ENCODE data around the gene LYVE1.
A peak's percentile ranks its signal among the peaks of the same experiment; 100 is the strongest.

The LYVE1 gene

DNA sequence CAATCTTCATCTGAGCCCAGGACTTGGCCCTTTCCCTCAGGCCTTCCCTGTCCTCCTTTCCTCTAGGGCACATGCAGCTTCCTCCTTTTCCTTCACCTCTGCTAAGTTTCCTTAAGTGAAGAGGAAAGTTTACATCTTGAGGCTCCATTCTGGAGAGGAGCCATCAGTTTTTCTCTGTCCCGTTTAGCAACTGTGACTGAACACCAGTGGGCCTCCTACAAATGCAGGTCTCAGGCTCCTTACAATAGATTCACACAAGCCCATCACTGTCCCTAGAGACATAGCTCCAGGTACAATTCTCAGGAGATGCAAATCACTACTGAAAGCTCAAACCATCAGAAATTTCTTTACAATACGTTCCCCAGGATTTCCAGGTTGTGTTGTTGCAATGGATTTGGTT lies 23.3 kb upstream of the LYVE1 start:
- no peaks in the 10 kb centered on the region for H3K27me3 ChIP-seq (ENCODE audit: low read depth, low read length)
- peaks cover 5% of the 10 kb centered on the region in 2 donors for H3K36me3 ChIP-seq (ENCODE audit: control insufficient read depth in 1 of 2, insufficient read depth in 2 of 2, low read length in 2 of 2)
- H3K4me3 ChIP-seq (ENCODE audit: low read depth in 1 of 2, low read length in 2 of 2): no peak overlapping the region
- H3K9me3 ChIP-seq (ENCODE audit: control insufficient read depth in 1 of 2, low read length in 2 of 2): no peaks in the 10 kb centered on the region
- H3K4me1 ChIP-seq (ENCODE audit: control insufficient read depth in 1 of 2, insufficient read depth in 2 of 2, low read length in 2 of 2): peaks cover 0 to 4% of the 10 kb centered on the region in 2 donors
- H3K27ac ChIP-seq (ENCODE audit: low read length): peak overlapping the region; percentile 79

- peaks cover 5% of the 10 kb centered on the region in 2 donors for H3K36me3 ChIP-seq (ENCODE audit: control insufficient read depth in 1 of 2, insufficient read depth in 2 of 2, low read length in 2 of 2)
- no peaks in the 10 kb centered on the region for H3K9me3 ChIP-seq (ENCODE audit: control insufficient read depth in 1 of 2, low read length in 2 of 2)
- no peak overlapping the region for H3K4me3 ChIP-seq (ENCODE audit: low read depth in 1 of 2, low read length in 2 of 2)
- H3K27me3 ChIP-seq (ENCODE audit: low read depth, low read length): no peaks in the 10 kb centered on the region
- H3K4me1 ChIP-seq (ENCODE audit: control insufficient read depth in 1 of 2, insufficient read depth in 2 of 2, low read length in 2 of 2): peaks cover 0 to 9% of the 10 kb centered on the region in 2 donors
- H3K27ac ChIP-seq (ENCODE audit: low read length): peak overlapping the region; percentile 79
Observed at GRCh38 chr11:10590218-10590915, 21.9 kb upstream of the LYVE1 start.

GRCh38 chr11:10588904-10589303 lies 20.4 kb upstream of the LYVE1 start:
- Histone ChIP-seq H3K4me3 (ENCODE audit: low read depth in 1 of 2, low read length in 2 of 2) (no peak overlapping the region), H3K27me3 (ENCODE audit: low read depth, low read length) (no peaks in the 10 kb centered on the region), H3K4me1 (ENCODE audit: control insufficient read depth in 1 of 2, insufficient read depth in 2 of 2, low read length in 2 of 2) (peaks cover 0 to 14% of the 10 kb centered on the region in 2 donors), H3K27ac (ENCODE audit: low read length) (no peak overlapping the region), H3K36me3 (ENCODE audit: control insufficient read depth in 1 of 2, insufficient read depth in 2 of 2, low read length in 2 of 2) (peaks cover 3 to 5% of the 10 kb centered on the region in 2 donors), H3K9me3 (ENCODE audit: control insufficient read depth in 1 of 2, low read length in 2 of 2) (no peaks in the 10 kb centered on the region)

DNA sequence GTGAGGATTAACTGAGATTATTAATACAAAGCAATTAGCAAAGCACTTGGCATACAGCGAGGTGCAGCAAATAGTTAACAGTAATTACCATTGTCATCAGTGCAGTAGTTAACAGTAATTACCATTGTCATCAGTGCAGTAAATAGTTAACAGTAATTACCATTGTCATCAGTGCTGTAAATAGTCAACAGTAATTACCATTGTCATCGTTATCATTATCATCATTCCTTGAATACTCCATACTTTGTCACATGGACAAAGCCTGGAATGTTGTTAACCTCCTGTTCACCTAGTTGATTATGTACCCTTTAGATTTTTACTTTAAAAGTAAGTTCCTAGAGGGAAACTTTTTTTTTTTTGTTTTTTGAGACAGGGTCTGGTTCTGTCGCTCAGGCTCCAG lies 19.5 kb upstream of the LYVE1 start:
- peaks cover 0 to 24% of the 10 kb centered on the region in 2 donors for H3K4me1 ChIP-seq (ENCODE audit: control insufficient read depth in 1 of 2, insufficient read depth in 2 of 2, low read length in 2 of 2)
- no peaks in the 10 kb centered on the region for H3K9me3 ChIP-seq (ENCODE audit: control insufficient read depth in 1 of 2, low read length in 2 of 2)

GRCh38 chr11:10587388-10587787 lies 18.9 kb upstream of the LYVE1 start:
- no peak overlapping the region for H3K4me3 ChIP-seq (ENCODE audit: low read depth in 1 of 2, low read length in 2 of 2)
- H3K9me3 ChIP-seq (ENCODE audit: control insufficient read depth in 1 of 2, low read length in 2 of 2): no peaks in the 10 kb centered on the region
- H3K36me3 ChIP-seq (ENCODE audit: control insufficient read depth in 1 of 2, insufficient read depth in 2 of 2, low read length in 2 of 2): peaks cover 0 to 5% of the 10 kb centered on the region in 2 donors
- H3K4me1 ChIP-seq (ENCODE audit: control insufficient read depth in 1 of 2, insufficient read depth in 2 of 2, low read length in 2 of 2): peaks cover 0 to 24% of the 10 kb centered on the region in 2 donors
- peak overlapping the region; percentile 71 for H3K27ac ChIP-seq (ENCODE audit: low read length)
- H3K27me3 ChIP-seq (ENCODE audit: low read depth, low read length): no peaks in the 10 kb centered on the region

More for the DNA sequence above, 19.5 kb upstream of the LYVE1 start:
- peaks cover 0 to 5% of the 10 kb centered on the region in 2 donors for H3K36me3 ChIP-seq (ENCODE audit: control insufficient read depth in 1 of 2, insufficient read depth in 2 of 2, low read length in 2 of 2)
- H3K27me3 ChIP-seq (ENCODE audit: low read depth, low read length): no peaks in the 10 kb centered on the region
- H3K27ac ChIP-seq (ENCODE audit: low read length): peak overlapping the region; percentile 71
- H3K4me3 ChIP-seq (ENCODE audit: low read depth in 1 of 2, low read length in 2 of 2): no peak overlapping the region

GRCh38 chr11:10584071-10584501 lies 15.6 kb upstream of the LYVE1 start:
- H3K36me3 ChIP-seq (ENCODE audit: control insufficient read depth in 1 of 2, insufficient read depth in 2 of 2, low read length in 2 of 2): peaks cover 0 to 14% of the 10 kb centered on the region in 2 donors
- H3K27ac ChIP-seq (ENCODE audit: low read length): peak overlapping the region; percentile 56
- no peak overlapping the region for H3K4me3 ChIP-seq (ENCODE audit: low read depth in 1 of 2, low read length in 2 of 2)
- H3K27me3 ChIP-seq (ENCODE audit: low read depth, low read length): no peaks in the 10 kb centered on the region
- H3K9me3 ChIP-seq (ENCODE audit: control insufficient read depth in 1 of 2, low read length in 2 of 2): no peaks in the 10 kb centered on the region
- peaks cover 7 to 43% of the 10 kb centered on the region in 2 donors for H3K4me1 ChIP-seq (ENCODE audit: control insufficient read depth in 1 of 2, insufficient read depth in 2 of 2, low read length in 2 of 2)

GRCh38 chr11:10581481-10582019 lies 13.1 kb upstream of the LYVE1 start:
- no peaks in the 10 kb centered on the region for H3K9me3 ChIP-seq (ENCODE audit: control insufficient read depth in 1 of 2, low read length in 2 of 2)
- H3K27me3 ChIP-seq (ENCODE audit: low read depth, low read length): no peaks in the 10 kb centered on the region
- peaks cover 0 to 24% of the 10 kb centered on the region in 2 donors for H3K36me3 ChIP-seq (ENCODE audit: control insufficient read depth in 1 of 2, insufficient read depth in 2 of 2, low read length in 2 of 2)
- peaks cover 7 to 48% of the 10 kb centered on the region in 2 donors for H3K4me1 ChIP-seq (ENCODE audit: control insufficient read depth in 1 of 2, insufficient read depth in 2 of 2, low read length in 2 of 2)
- H3K27ac ChIP-seq (ENCODE audit: low read length): peak overlapping the region; percentile 32
- no peak overlapping the region for H3K4me3 ChIP-seq (ENCODE audit: low read depth in 1 of 2, low read length in 2 of 2)

DNA sequence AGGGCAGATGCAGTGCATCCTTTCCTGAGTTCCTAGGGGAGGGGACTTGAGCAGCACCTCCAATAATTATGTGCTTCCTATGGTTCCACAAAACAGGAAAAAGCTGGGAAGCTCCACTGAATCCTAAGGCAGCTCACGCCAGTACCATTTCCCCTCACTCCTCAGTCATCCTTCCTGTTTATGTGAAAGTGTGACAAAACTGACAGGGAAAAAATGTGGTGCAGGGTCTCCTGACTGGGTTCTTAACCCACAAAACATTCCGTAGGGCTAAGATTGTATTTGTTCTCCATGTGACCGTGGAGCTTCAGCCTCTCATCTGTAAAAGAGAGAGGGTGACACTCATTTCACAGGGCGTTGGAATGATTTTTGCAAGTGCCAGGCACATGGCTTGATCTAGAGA lies 12.2 kb upstream of the LYVE1 start:
- H3K27ac ChIP-seq (ENCODE audit: low read length): peak overlapping the region; percentile 32
- H3K27me3 ChIP-seq (ENCODE audit: low read depth, low read length): no peaks in the 10 kb centered on the region
- peaks cover 0 to 33% of the 10 kb centered on the region in 2 donors for H3K36me3 ChIP-seq (ENCODE audit: control insufficient read depth in 1 of 2, insufficient read depth in 2 of 2, low read length in 2 of 2)
- no peak overlapping the region for H3K4me3 ChIP-seq (ENCODE audit: low read depth in 1 of 2, low read length in 2 of 2)
- no peaks in the 10 kb centered on the region for H3K9me3 ChIP-seq (ENCODE audit: control insufficient read depth in 1 of 2, low read length in 2 of 2)
- H3K4me1 ChIP-seq (ENCODE audit: control insufficient read depth in 1 of 2, insufficient read depth in 2 of 2, low read length in 2 of 2): peaks cover 7 to 45% of the 10 kb centered on the region in 2 donors

DNA sequence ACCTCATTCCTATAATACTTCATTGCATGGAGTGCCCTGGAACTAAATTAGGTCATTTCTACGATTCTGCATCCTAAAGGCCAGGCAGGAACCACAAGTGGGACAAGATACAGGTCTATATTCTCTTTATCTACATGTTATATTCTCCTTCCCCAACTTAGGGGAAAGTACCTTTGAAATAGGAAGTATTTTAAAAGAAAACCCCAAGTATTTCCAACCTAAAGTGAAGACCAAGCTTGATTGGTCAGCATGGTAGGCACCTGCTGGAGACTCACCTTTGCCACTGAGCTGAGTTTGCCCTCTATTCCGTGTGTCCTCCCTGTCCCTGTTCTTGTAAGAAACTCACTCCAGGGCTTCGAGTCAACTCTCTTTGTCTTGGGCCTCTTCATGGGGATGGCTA lies 11.2 kb upstream of the LYVE1 start:
- Histone ChIP-seq H3K4me1 (ENCODE audit: control insufficient read depth in 1 of 2, insufficient read depth in 2 of 2, low read length in 2 of 2) (peaks cover 7 to 42% of the 10 kb centered on the region in 2 donors), H3K27ac (ENCODE audit: low read length) (no peak overlapping the region), H3K27me3 (ENCODE audit: low read depth, low read length) (no peaks in the 10 kb centered on the region), H3K36me3 (ENCODE audit: control insufficient read depth in 1 of 2, insufficient read depth in 2 of 2, low read length in 2 of 2) (peaks cover 0 to 41% of the 10 kb centered on the region in 2 donors), H3K4me3 (ENCODE audit: low read depth in 1 of 2, low read length in 2 of 2) (no peak overlapping the region), H3K9me3 (ENCODE audit: control insufficient read depth in 1 of 2, low read length in 2 of 2) (no peaks in the 10 kb centered on the region)

- H3K9me3 ChIP-seq (ENCODE audit: control insufficient read depth in 1 of 2, low read length in 2 of 2): no peaks in the 10 kb centered on the region
- no peak overlapping the region for H3K4me3 ChIP-seq (ENCODE audit: low read depth in 1 of 2, low read length in 2 of 2)
- H3K27ac ChIP-seq (ENCODE audit: low read length): no peak overlapping the region
- peaks cover 5 to 33% of the 10 kb centered on the region in 2 donors for H3K4me1 ChIP-seq (ENCODE audit: control insufficient read depth in 1 of 2, insufficient read depth in 2 of 2, low read length in 2 of 2)
- peaks cover 0 to 38% of the 10 kb centered on the region in 2 donors for H3K36me3 ChIP-seq (ENCODE audit: control insufficient read depth in 1 of 2, insufficient read depth in 2 of 2, low read length in 2 of 2)
- H3K27me3 ChIP-seq (ENCODE audit: low read depth, low read length): no peaks in the 10 kb centered on the region
Observed at GRCh38 chr11:10576035-10576398, 7.6 kb upstream of the LYVE1 start.

DNA sequence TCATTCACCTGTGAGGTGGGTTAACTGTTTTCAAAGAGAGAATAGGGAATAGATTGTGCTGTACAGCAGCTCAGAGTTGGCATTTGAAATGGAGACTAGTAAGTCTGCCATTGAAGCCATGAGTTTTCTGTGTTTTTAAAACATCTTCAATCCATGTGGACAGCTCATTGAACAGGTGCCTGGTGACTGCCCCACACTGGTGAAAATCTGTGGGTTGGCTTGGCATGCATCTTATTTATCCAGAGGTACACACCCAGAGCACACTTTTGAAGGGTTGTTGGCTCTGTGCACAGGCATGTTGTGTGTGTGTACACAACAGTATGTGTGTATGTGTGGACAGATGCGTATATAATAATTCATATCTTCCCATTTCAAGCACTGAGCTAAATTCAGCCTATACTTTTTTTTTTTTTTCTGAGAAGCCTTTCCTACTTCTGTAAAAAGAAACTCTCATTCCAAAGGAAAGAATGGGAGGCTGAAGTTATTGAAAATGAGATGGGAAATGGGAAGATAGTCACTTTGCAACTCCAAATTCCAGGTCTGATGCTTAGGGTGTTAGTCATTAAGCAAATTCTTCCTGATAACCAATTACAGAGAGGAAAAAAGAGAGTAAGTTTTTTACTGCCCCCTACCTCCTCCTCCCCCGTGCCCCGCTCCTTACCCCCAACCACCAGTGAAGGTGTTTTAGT lies 7.0 kb upstream of the LYVE1 start:
- peaks cover 3 to 27% of the 10 kb centered on the region in 2 donors for H3K4me1 ChIP-seq (ENCODE audit: control insufficient read depth in 1 of 2, insufficient read depth in 2 of 2, low read length in 2 of 2)
- H3K9me3 ChIP-seq (ENCODE audit: control insufficient read depth in 1 of 2, low read length in 2 of 2): no peaks in the 10 kb centered on the region
- H3K36me3 ChIP-seq (ENCODE audit: control insufficient read depth in 1 of 2, insufficient read depth in 2 of 2, low read length in 2 of 2): peaks cover 0 to 37% of the 10 kb centered on the region in 2 donors
- no peak overlapping the region for H3K27ac ChIP-seq (ENCODE audit: low read length)
- H3K27me3 ChIP-seq (ENCODE audit: low read depth, low read length): no peaks in the 10 kb centered on the region
- no peak overlapping the region for H3K4me3 ChIP-seq (ENCODE audit: low read depth in 1 of 2, low read length in 2 of 2)
